ENCODE data around the gene AP3B2. TPM values are rescaled to one million over a fixed set of nuclear protein-coding genes. Genes with fewer than 3 reads are reported as not detected.
A peak's percentile ranks its signal among the peaks of the same experiment; 100 is the strongest.

AP3B2 gene
- 0.25 and 0.66 TPM in 2 replicates for total RNA-seq (2012; rRNA removed)

- Histone ChIP-seq H3K4me3 (ENCODE audit: low read length) (peak within 1 kb of the TSS; percentile 77), H3K36me3 (ENCODE audit: insufficient read depth, low read length) (no peaks in the 10 kb centered on the region), H3K27me3 (ENCODE audit: control insufficient read depth, insufficient read depth, low read length) (peaks cover 24% of the 10 kb centered on the region), H3K4me1 (ENCODE audit: control insufficient read depth, insufficient read depth, low read length) (peaks cover 5% of the 10 kb centered on the region), H3K4me2 (ENCODE audit: low read length) (peak within 1 kb of the TSS; percentile 97), H3K9ac (ENCODE audit: low read depth, low read length) (peak within 1 kb of the TSS; percentile 48), H3K9me3 (replicated peaks; ENCODE audit: low read length) (no peaks in the 10 kb centered on the region)
These were observed at the start of gene AP3B2 for GRCh38 chr15:82709421-82710207. AP3B2 (minus strand) TSS chr15:82709875; CDS start chr15:82709706, 169 bp downstream.

GRCh38 chr15:82751308-82751707 is 41.6 kb upstream of the AP3B2 start:
- peak overlapping the region; percentile 78 for H3K4me2 ChIP-seq (ENCODE audit: low read length)
- H3K9ac ChIP-seq (ENCODE audit: low read depth, low read length), result peak overlapping the region; percentile 96
- H3K4me1 ChIP-seq (ENCODE audit: control insufficient read depth, insufficient read depth, low read length), result peaks cover 18% of the 10 kb centered on the region
- H3K9me3 ChIP-seq (replicated peaks; ENCODE audit: low read length), result no peaks in the 10 kb centered on the region
- no peaks in the 10 kb centered on the region for H3K27me3 ChIP-seq (ENCODE audit: control insufficient read depth, insufficient read depth, low read length)
- peaks cover 26% of the 10 kb centered on the region for H3K36me3 ChIP-seq (ENCODE audit: insufficient read depth, low read length)
- peak overlapping the region; percentile 88 for H3K4me3 ChIP-seq (ENCODE audit: low read length)

- peak overlapping the region; percentile 78 for H3K4me2 ChIP-seq (ENCODE audit: low read length)
- peak overlapping the region; percentile 96 for H3K9ac ChIP-seq (ENCODE audit: low read depth, low read length)
- no peaks in the 10 kb centered on the region for H3K9me3 ChIP-seq (replicated peaks; ENCODE audit: low read length)
- H3K27me3 ChIP-seq (ENCODE audit: control insufficient read depth, insufficient read depth, low read length), result no peaks in the 10 kb centered on the region
- peak overlapping the region; percentile 88 for H3K4me3 ChIP-seq (ENCODE audit: low read length)
- peaks cover 21% of the 10 kb centered on the region for H3K36me3 ChIP-seq (ENCODE audit: insufficient read depth, low read length)
- peaks cover 18% of the 10 kb centered on the region for H3K4me1 ChIP-seq (ENCODE audit: control insufficient read depth, insufficient read depth, low read length)
These were observed 41.1 kb upstream of the AP3B2 start for GRCh38 chr15:82750831-82751180.

DNA sequence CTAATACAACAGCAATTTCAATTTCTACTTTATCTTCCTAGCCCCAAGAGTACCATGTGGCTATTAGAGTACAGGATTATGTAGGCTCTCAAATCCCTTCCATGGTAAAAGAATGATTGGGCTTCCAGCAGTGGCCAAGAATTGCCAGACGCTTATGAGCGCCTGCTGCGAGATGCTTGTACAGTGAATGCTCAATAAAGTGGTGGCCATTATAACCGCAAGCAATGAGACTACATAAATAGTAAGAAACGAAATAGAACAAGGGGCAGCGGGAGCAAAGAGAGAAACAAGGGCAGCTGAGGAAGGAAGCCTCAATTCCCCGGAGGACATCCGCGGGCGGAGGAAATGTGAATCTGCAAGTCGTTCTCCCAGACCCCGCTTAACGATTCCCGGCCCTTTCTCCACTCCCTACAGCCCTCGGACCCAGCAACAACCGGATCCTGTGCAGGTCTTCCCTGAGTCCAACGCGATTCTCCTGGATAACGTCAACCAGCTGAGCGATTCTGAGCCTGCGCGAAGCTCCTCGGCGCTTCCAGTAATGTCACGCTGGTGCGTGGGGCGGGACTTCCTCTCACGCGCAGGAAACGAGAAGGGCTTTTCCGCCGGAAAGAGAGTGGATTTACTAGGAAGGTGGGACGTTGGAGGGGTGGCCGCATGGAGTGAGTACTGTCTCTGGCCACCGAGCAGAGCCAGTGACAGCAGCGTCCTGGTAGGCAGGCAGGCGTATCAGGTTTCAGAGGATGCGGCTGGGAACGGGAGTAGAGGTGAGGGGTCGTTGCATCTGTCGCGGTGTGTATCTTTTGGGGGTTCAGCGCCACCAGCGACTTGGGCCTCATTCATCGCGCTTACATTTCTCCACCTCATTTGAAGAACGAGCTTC is 40.5 kb upstream of the AP3B2 start:
- Histone ChIP-seq H3K36me3 (ENCODE audit: insufficient read depth, low read length) (peaks cover 15% of the 10 kb centered on the region), H3K9me3 (replicated peaks; ENCODE audit: low read length) (no peaks in the 10 kb centered on the region), H3K9ac (ENCODE audit: low read depth, low read length) (peak overlapping the region; percentile 96), H3K4me2 (ENCODE audit: low read length) (peak overlapping the region; percentile 78), H3K4me1 (ENCODE audit: control insufficient read depth, insufficient read depth, low read length) (peaks cover 18% of the 10 kb centered on the region), H3K27me3 (ENCODE audit: control insufficient read depth, insufficient read depth, low read length) (no peaks in the 10 kb centered on the region), H3K4me3 (ENCODE audit: low read length) (peak overlapping the region; percentile 88)

GRCh38 chr15:82748315-82748714 is 38.6 kb upstream of the AP3B2 start:
- Histone ChIP-seq H3K9ac (ENCODE audit: low read depth, low read length) (no peak overlapping the region), H3K4me1 (ENCODE audit: control insufficient read depth, insufficient read depth, low read length) (peaks cover 18% of the 10 kb centered on the region), H3K4me2 (ENCODE audit: low read length) (no peak overlapping the region), H3K4me3 (ENCODE audit: low read length) (no peak overlapping the region), H3K36me3 (ENCODE audit: insufficient read depth, low read length) (peaks cover 2% of the 10 kb centered on the region), H3K9me3 (replicated peaks; ENCODE audit: low read length) (no peaks in the 10 kb centered on the region), H3K27me3 (ENCODE audit: control insufficient read depth, insufficient read depth, low read length) (no peaks in the 10 kb centered on the region)

GRCh38 chr15:82743810-82744209 is 34.1 kb upstream of the AP3B2 start:
- Histone ChIP-seq H3K4me1 (ENCODE audit: control insufficient read depth, insufficient read depth, low read length) (no peaks in the 10 kb centered on the region), H3K9me3 (replicated peaks; ENCODE audit: low read length) (no peaks in the 10 kb centered on the region), H3K9ac (ENCODE audit: low read depth, low read length) (no peak overlapping the region), H3K4me3 (ENCODE audit: low read length) (no peak overlapping the region), H3K4me2 (ENCODE audit: low read length) (no peak overlapping the region), H3K36me3 (ENCODE audit: insufficient read depth, low read length) (no peaks in the 10 kb centered on the region), H3K27me3 (ENCODE audit: control insufficient read depth, insufficient read depth, low read length) (no peaks in the 10 kb centered on the region)

DNA sequence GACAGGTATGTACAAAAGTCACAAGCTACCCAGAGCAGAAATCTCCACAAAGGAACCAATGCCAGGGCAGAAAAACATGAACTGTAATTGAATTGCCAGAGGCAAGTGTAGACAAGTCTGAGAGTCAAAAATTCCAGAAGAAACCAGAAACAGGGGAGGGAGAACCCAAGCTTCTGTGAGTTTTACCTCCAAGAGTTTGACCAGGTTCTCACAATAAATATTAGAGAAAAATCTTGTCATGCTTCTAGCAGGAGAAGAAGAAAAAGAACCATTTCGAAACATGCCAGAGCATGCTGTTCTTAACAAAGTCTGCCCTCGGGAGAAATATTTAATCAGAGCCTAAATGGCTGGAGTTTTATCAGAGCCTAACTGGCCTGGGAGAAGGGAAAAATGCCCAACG is 32.5 kb upstream of the AP3B2 start:
- Histone ChIP-seq H3K9ac (ENCODE audit: low read depth, low read length) (no peak overlapping the region), H3K9me3 (replicated peaks; ENCODE audit: low read length) (no peaks in the 10 kb centered on the region)

DNA sequence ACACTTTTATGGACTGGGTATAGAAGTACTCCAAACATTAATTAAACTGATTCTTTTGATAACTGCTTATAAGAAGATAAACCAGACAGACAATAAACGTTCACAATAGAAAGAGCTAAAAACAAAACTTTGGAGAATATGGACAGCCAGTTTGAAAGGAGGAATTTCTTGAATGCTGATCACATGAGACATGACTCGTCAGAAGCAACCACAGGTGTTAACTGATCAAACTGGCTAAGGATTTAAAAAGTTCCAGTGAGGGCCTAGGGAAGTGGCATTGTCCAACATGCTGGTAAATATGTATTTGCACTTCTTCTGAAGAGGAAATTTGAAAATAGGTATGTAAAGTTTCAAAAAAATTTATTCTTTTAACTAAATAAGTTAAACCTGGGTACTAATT is 29.4 kb upstream of the AP3B2 start:
- Histone ChIP-seq H3K27me3 (ENCODE audit: control insufficient read depth, insufficient read depth, low read length) (no peaks in the 10 kb centered on the region), H3K4me3 (ENCODE audit: low read length) (no peak overlapping the region), H3K9ac (ENCODE audit: low read depth, low read length) (no peak overlapping the region), H3K4me2 (ENCODE audit: low read length) (no peak overlapping the region), H3K4me1 (ENCODE audit: control insufficient read depth, insufficient read depth, low read length) (no peaks in the 10 kb centered on the region), H3K36me3 (ENCODE audit: insufficient read depth, low read length) (no peaks in the 10 kb centered on the region), H3K9me3 (replicated peaks; ENCODE audit: low read length) (no peaks in the 10 kb centered on the region)

More for the DNA sequence above, 32.5 kb upstream of the AP3B2 start:
- H3K27me3 ChIP-seq (ENCODE audit: control insufficient read depth, insufficient read depth, low read length), result no peaks in the 10 kb centered on the region
- no peaks in the 10 kb centered on the region for H3K4me1 ChIP-seq (ENCODE audit: control insufficient read depth, insufficient read depth, low read length)
- H3K36me3 ChIP-seq (ENCODE audit: insufficient read depth, low read length), result no peaks in the 10 kb centered on the region
- H3K4me2 ChIP-seq (ENCODE audit: low read length), result no peak overlapping the region
- H3K4me3 ChIP-seq (ENCODE audit: low read length), result no peak overlapping the region

GRCh38 chr15:82737975-82738374 is 28.3 kb upstream of the AP3B2 start:
- no peak overlapping the region for H3K9ac ChIP-seq (ENCODE audit: low read depth, low read length)
- no peaks in the 10 kb centered on the region for H3K27me3 ChIP-seq (ENCODE audit: control insufficient read depth, insufficient read depth, low read length)
- H3K4me2 ChIP-seq (ENCODE audit: low read length), result no peak overlapping the region
- H3K4me1 ChIP-seq (ENCODE audit: control insufficient read depth, insufficient read depth, low read length), result no peaks in the 10 kb centered on the region
- no peaks in the 10 kb centered on the region for H3K36me3 ChIP-seq (ENCODE audit: insufficient read depth, low read length)
- H3K4me3 ChIP-seq (ENCODE audit: low read length), result no peak overlapping the region
- no peaks in the 10 kb centered on the region for H3K9me3 ChIP-seq (replicated peaks; ENCODE audit: low read length)

DNA sequence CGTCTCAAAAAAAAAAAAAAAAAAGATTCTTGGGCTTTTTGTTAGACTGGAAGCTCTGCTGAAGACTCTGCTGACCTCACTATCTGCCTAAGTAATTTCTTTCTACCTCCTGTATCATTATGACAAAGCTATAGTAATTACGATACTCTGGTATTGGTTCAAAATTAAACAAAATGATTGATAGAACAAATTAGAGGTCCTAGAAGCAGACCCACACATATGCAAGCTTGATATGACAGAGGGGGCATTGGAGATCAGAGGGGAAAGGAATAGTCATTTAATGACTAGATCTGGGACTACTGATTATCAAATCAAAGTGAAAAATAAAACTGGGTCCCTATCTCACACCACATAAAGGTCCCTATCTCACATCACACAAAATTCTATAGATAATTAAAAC is 21.9 kb upstream of the AP3B2 start:
- Histone ChIP-seq H3K9me3 (replicated peaks; ENCODE audit: low read length) (no peaks in the 10 kb centered on the region), H3K27me3 (ENCODE audit: control insufficient read depth, insufficient read depth, low read length) (no peaks in the 10 kb centered on the region), H3K9ac (ENCODE audit: low read depth, low read length) (no peak overlapping the region), H3K36me3 (ENCODE audit: insufficient read depth, low read length) (no peaks in the 10 kb centered on the region), H3K4me1 (ENCODE audit: control insufficient read depth, insufficient read depth, low read length) (no peaks in the 10 kb centered on the region), H3K4me3 (ENCODE audit: low read length) (no peak overlapping the region), H3K4me2 (ENCODE audit: low read length) (no peak overlapping the region)

DNA sequence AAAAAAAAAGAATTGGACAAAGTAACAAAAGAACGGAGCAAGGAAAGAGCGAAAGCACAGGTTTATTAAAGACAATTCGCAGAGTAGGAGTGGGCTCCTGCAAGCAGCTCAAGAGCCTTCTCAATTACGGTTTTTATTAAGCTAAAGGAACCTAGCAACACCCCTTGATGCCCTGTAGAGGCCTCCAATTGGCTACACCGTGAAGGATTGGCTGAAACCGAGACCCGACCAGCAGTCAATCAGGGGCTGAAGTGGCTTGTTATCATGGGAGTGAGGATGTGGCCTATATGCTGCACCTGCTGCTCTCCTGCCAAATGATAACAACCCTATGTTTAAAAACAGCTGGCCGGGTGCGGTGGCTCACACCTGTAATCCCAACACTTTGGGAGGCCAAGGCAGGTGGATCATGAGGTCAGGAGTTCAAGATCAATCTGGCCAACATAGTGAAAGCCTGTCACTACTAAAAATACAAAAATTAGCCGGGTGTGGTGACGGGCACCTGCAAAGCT is 20.4 kb upstream of the AP3B2 start:
- Histone ChIP-seq H3K4me2 (ENCODE audit: low read length) (no peak overlapping the region), H3K27me3 (ENCODE audit: control insufficient read depth, insufficient read depth, low read length) (no peaks in the 10 kb centered on the region), H3K36me3 (ENCODE audit: insufficient read depth, low read length) (no peaks in the 10 kb centered on the region), H3K9ac (ENCODE audit: low read depth, low read length) (no peak overlapping the region), H3K4me3 (ENCODE audit: low read length) (no peak overlapping the region), H3K9me3 (replicated peaks; ENCODE audit: low read length) (no peaks in the 10 kb centered on the region), H3K4me1 (ENCODE audit: control insufficient read depth, insufficient read depth, low read length) (no peaks in the 10 kb centered on the region)
